ENCODE data around the gene FXYD4.
"Not testable (repeated sequence)": the region's sequence is repeated elsewhere in the genome, so short reads cannot be mapped to it uniquely, and the experiment has no call there.

GRCh38 chr10:43330824-43331127 lies 40.7 kb upstream of the FXYD4 start:
- TF ChIP-seq CTCF (IDR thresholded peaks at IDR 0.05; ENCODE audit: insufficient read depth, low read length); SPI1 (IDR thresholded peaks at IDR 0.05; ENCODE audit: borderline replicate concordance, low read depth); REST (IDR thresholded peaks at IDR 0.05; ENCODE audit: insufficient replicate concordance, low read depth): not testable (repeated sequence)
